HepG2 (cell line): ENCODE data around the gene TUBGCP6. TPM values are rescaled to one million over a fixed set of nuclear protein-coding genes. Genes with fewer than 3 reads are reported as not detected.

Experiments
- ELF3 ChIP-seq: IDR thresholded peaks from 2 replicates; pipeline ENCODE4 v1.6.1; 2016; ENCODE audit warnings: missing genetic modification reagents, missing compliant biosample characterization
- EP300 ChIP-seq, 3 experiments: sonication (generic) in 1 of 3; formaldehyde crosslinking in 1 of 3; IDR thresholded peaks; 2 replicates each; pipeline versions ENCODE4 v1.5.1 to v1.6.1; 2011 to 2020; ENCODE audit warnings: low read depth in 2 of 3, low read length in 2 of 3, borderline replicate concordance in 1 of 3, improper control_type of control experiment in 1 of 3, mild to moderate bottlenecking in 1 of 3, missing genetic modification reagents in 1 of 3, moderate library complexity in 1 of 3
- GZF1 ChIP-seq: sonication (generic); formaldehyde crosslinking; IDR thresholded peaks from 2 replicates; pipeline ENCODE4 v1.5.1; 2020; ENCODE audit warnings: mild to moderate bottlenecking, missing genetic modification reagents
- KLF13 ChIP-seq: sonication (generic); formaldehyde crosslinking; IDR thresholded peaks from 2 replicates; pipeline ENCODE4 v1.4.0; 2020; ENCODE audit warnings: mild to moderate bottlenecking, missing genetic modification reagents
- RAD21 ChIP-seq: fragments of 450-650 bp; formaldehyde crosslinking; IDR thresholded peaks from 2 replicates; pipeline ENCODE4 v1.5.0; 2020; ENCODE audit warnings: mild to moderate bottlenecking
- SP1 ChIP-seq, 2 experiments: fragments of 450-650 bp in 1 of 2; sonication (generic) in 1 of 2; formaldehyde crosslinking in 1 of 2; IDR thresholded peaks; 2 replicates each; pipeline versions ENCODE4 v1.4.0 to v1.6.1; 2016 to 2020; ENCODE audit warnings: missing genetic modification reagents in 1 of 2
- TAF15 ChIP-seq: fragments of 200-400 bp; formaldehyde crosslinking; IDR thresholded peaks from one replicate; pipeline ENCODE4 v1.6.1; 2018; ENCODE audit warnings: mild to moderate bottlenecking, low read depth, low read length; ENCODE audit not compliant: poor library complexity, severe bottlenecking
- TEF ChIP-seq: sonication (generic); formaldehyde crosslinking; IDR thresholded peaks from 2 replicates; pipeline ENCODE4 v1.5.0; 2020; ENCODE audit warnings: missing genetic modification reagents
- XRCC5 ChIP-seq: fragments of 200-400 bp; formaldehyde crosslinking; optimal IDR thresholded peaks from 2 replicates; pipeline ENCODE3; 2017; ENCODE audit warnings: mild to moderate bottlenecking, low read length
- YEATS4 ChIP-seq: sonication (generic); formaldehyde crosslinking; IDR thresholded peaks from 2 replicates; pipeline ENCODE4 v1.4.0; 2020; ENCODE audit warnings: missing genetic modification reagents, borderline replicate concordance
- ZBTB2 ChIP-seq: sonication (generic); formaldehyde crosslinking; IDR thresholded peaks from 2 replicates; pipeline ENCODE4 v1.8.0; 2022; ENCODE audit warnings: low read depth, missing genetic modification reagents
- ZNF24 ChIP-seq: fragments of 450-650 bp; IDR thresholded peaks from 2 replicates; pipeline ENCODE4 v1.6.1; 2017; ENCODE audit warnings: antibody characterized with exemption, mild to moderate bottlenecking
- ZNF367 ChIP-seq: sonication (generic); formaldehyde crosslinking; IDR thresholded peaks from 2 replicates; pipeline ENCODE4 v1.4.0; 2020; ENCODE audit warnings: missing genetic modification reagents, borderline replicate concordance
- ZNF687 ChIP-seq: sonication (generic); formaldehyde crosslinking; IDR thresholded peaks from 2 replicates; pipeline ENCODE4 v1.5.1; 2020; ENCODE audit warnings: mild to moderate bottlenecking, missing genetic modification reagents, moderate library complexity
- ZNF740 ChIP-seq: sonication (generic); formaldehyde crosslinking; IDR thresholded peaks from 2 replicates; pipeline ENCODE4 v1.4.0; 2020; ENCODE audit warnings: missing genetic modification reagents
- ZNF75D ChIP-seq: sonication (generic); formaldehyde crosslinking; IDR thresholded peaks from 2 replicates; pipeline ENCODE4 v1.8.1; 2023; ENCODE audit warnings: missing genetic modification reagents, mild to moderate bottlenecking, borderline replicate concordance
- ZNF770 ChIP-seq: sonication (generic); formaldehyde crosslinking; IDR thresholded peaks from 2 replicates; pipeline ENCODE4 v1.5.0; 2020; ENCODE audit warnings: mild to moderate bottlenecking, missing genetic modification reagents
- polyA plus RNA-seq, 8 experiments: library from polyadenylated mRNA; depleted of rRNA in 3 of 8; stranded (reverse) in 7 of 8; unstranded in 1 of 8; fragments of >200 nt; fragmentation: Illumina TruSeq in 4 of 8; extraction: Trizol in 4 of 8; gene quantifications; 2 replicates each; pipeline versions ENCODE4 v1.2.1 to v1.2.3, GENCODE V29; 2011 to 2016; ENCODE audit warnings: low read depth in 4 of 8, missing spikeins in 1 of 8, mixed read lengths in 1 of 8; ENCODE audit not compliant: insufficient read depth in 1 of 8
- total RNA-seq, 5 experiments: library from RNA; depleted of rRNA; stranded (reverse); fragments of >200 nt; fragmentation: Illumina TruSeq; extraction: Trizol; gene quantifications; 2 replicates each; pipeline ENCODE4 v1.2.3, GENCODE V29; 2016; ENCODE audit warnings: low read depth in 1 of 5
- TF ChIP-seq, protein P1 (sequence below): sonication (generic); formaldehyde crosslinking; IDR thresholded peaks from 2 replicates; pipeline ENCODE4 v1.8.0; 2022; ENCODE audit warnings: missing genetic modification reagents, low read depth, mild to moderate bottlenecking, borderline replicate concordance

Gene TUBGCP6
- total and polyA plus RNA-seq, 2 of the 13 experiments (the other 11 are each of a cell fraction or from before 2014, with no cell fraction given), result 14.6 to 15.7 TPM

DNA sequence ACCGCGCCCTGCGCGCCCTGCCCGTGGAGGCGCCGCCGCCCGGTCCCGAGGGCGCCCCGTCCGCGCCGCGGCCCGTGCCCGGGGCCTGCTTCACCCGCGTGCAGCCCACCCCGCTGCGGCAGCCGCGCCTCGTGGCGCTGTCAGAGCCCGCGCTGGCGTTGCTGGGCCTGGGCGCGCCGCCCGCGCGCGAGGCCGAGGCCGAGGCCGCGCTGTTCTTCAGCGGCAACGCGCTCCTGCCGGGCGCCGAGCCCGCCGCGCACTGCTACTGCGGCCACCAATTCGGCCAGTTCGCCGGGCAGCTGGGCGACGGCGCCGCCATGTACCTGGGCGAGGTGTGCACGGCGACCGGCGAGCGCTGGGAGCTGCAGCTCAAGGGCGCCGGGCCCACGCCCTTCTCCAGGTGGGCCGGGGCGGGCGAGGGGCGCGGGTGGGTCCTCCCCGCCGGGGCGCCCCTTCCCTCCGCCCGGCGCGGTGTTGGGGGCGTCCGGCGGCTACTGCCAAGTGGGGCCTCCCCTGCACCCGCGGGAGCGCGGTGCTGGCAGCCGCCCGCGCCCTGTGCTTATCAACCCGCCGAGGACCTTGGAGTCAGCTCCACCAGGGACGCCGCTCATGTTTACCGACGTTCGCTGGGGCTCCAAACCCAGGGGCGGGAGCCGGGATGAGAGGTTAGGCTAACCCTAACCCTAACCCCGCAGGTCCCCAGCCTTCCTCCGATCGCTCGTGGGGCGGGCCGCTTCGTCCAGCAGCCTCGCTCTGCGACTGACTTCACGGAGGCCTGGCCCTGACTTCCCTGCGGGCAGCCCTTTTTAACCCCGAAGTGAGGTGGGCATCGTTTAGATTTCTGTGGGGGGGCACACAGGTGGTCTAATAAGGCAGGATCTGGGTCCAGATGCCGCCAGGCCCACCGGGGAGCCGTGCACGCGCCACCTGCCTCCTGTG, 43.4 kb downstream of the TUBGCP6 start (continued):
- TF ChIP-seq EP300 (IDR thresholded peaks at IDR 0.05; ENCODE audit: low read depth in 2 of 2, low read length in 2 of 2) (no peak), EP300 (CRISPR knock-in tag; IDR thresholded peaks at IDR 0.05; ENCODE audit: borderline replicate concordance) (no peak), KLF13 (CRISPR knock-in tag) (no peak), ZNF687 (CRISPR knock-in tag) (peak; percentile 68), ZBTB2 (CRISPR knock-in tag) (no peak), ZNF367 (CRISPR knock-in tag) (no peak), ZNF770 (CRISPR knock-in tag) (no peak), RAD21 (CRISPR knock-in tag) (peak; percentile 13; the same call in 1 of the 2 replicates), TAF15 (no peak), ZNF740 (CRISPR knock-in tag) (peak; percentile 57; the same call in 1 of the 2 replicates), ZNF75D (no peak), ZNF24 (no peak), YEATS4 (CRISPR knock-in tag) (peak; percentile 24; the same call in 1 of the 2 replicates), SP1 (IDR thresholded peaks at IDR 0.05) (no peak), SP1 (CRISPR knock-in tag; IDR thresholded peaks at IDR 0.05) (no peak), XRCC5 (no peak), GZF1 (CRISPR knock-in tag) (no peak), TEF (CRISPR knock-in tag) (no peak), ELF3 (no peak)
- TF ChIP-seq, protein P1, sequence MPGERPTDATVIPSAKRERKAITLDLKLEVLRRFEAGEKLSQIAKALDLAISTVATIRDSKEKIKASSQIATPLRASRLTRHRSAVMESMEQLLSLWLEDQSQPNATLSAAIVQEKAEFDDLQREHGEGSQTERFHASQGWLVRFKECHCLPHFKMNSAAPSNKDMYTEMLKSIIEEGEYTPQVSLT (CRISPR knock-in tag), result no peak; the same call in 1 of the 2 replicates
